Transverse colon (tissue), 4 donors: ENCODE measurements around the gene CELSR3.

Experiments used
- CTCF ChIP-seq, 5 experiments: fragments of 200-600 bp in 3 of 5; fragments of 450-650 bp in 2 of 5; sonication (generic) in 3 of 5; IDR thresholded peaks; 1 replicate in 2 of 5; 2 replicates in 3 of 5; pipeline ENCODE4 v1.5.1; 2016 to 2017; ENCODE audit warnings: antibody characterized with exemption in 5 of 5, inconsistent platforms in 3 of 5, mild to moderate bottlenecking in 2 of 5, moderate library complexity in 1 of 5
- EP300 ChIP-seq: sonication (generic); formaldehyde crosslinking; IDR thresholded peaks from one replicate; pipeline ENCODE4 v1.6.1; 2017; ENCODE audit warnings: antibody characterized with exemption, low read depth
- POLR2A ChIP-seq: fragments of 450-650 bp; IDR thresholded peaks from one replicate; pipeline ENCODE4 v1.6.1; 2016; ENCODE audit warnings: antibody characterized with exemption, mild to moderate bottlenecking, moderate library complexity
- POLR2AphosphoS5 ChIP-seq, 3 donors: sonication (generic); formaldehyde crosslinking; IDR thresholded peaks; one replicate each; pipeline ENCODE4 v1.6.1; 2016; ENCODE audit warnings: antibody characterized with exemption in 3 of 3

- TF ChIP-seq CTCF (IDR thresholded peaks at IDR 0.05) (no peak), POLR2AphosphoS5 (IDR thresholded peaks at IDR 0.05) (no peak), POLR2A (no peak), EP300 (no peak)
Observed at GRCh38 chr3:48655063-48655462, 7.6 kb downstream of the CELSR3 start.
